ENCODE data around the gene CYB5A.

- TF ChIP-seq EZH2phosphoT487 (IDR thresholded peaks at IDR 0.05; ENCODE audit: borderline replicate concordance, low read length) (no peak), CTCF (conservative IDR thresholded peaks at IDR 0.05; ENCODE audit: low read depth, low read length) (no peak), EZH2 (IDR thresholded peaks at IDR 0.05; ENCODE audit: low read length, unreplicated experiment) (no peak)
Measured at GRCh38 chr18:74248595-74248994, 43.2 kb downstream of the CYB5A start.
